CD14-positive monocyte (primary cell): ENCODE measurements around the gene OSTC. TPM values are rescaled to one million over a fixed set of nuclear protein-coding genes. Genes with fewer than 3 reads are reported as not detected.

Experiments
- DNase-seq, 3 donors: peaks; one replicate each; pipeline ENCODE4 v3.0.0-alpha.2; 2011 to 2022
- H2AFZ ChIP-seq: 2 replicates; pipeline ENCODE4 v1.6.0; 2012; ENCODE audit warnings: mild to moderate bottlenecking, low read depth, low read length, inconsistent platforms; ENCODE audit not compliant: insufficient read depth, poor library complexity, severe bottlenecking
- H3K27ac ChIP-seq, 2 donors: 1 replicate in 1 of 2; 2 replicates in 1 of 2; pipeline ENCODE4 v1.5.1; 2012 to 2013; ENCODE audit warnings: low read length in 2 of 2, control low read depth in 1 of 2, inconsistent platforms in 1 of 2, low read depth in 1 of 2, mild to moderate bottlenecking in 1 of 2
- H3K27me3 ChIP-seq, 2 donors: one replicate each; pipeline versions ENCODE4 v1.6.0 to v1.6.1; 2011 to 2013; ENCODE audit warnings: low read length in 2 of 2; ENCODE audit not compliant: control insufficient read depth in 2 of 2, insufficient read depth in 2 of 2
- H3K36me3 ChIP-seq, 2 donors: replicated peaks in 1 of 2; 1 replicate in 1 of 2; 2 replicates in 1 of 2; pipeline versions ENCODE4 v1.5.1 to v1.6.1; 2012 to 2013; ENCODE audit warnings: low read length in 2 of 2, control low read depth in 1 of 2, inconsistent platforms in 1 of 2, mild to moderate bottlenecking in 1 of 2; ENCODE audit not compliant: insufficient read depth in 2 of 2, control insufficient read depth in 1 of 2
- H3K4me1 ChIP-seq, 2 donors: 1 replicate in 1 of 2; 2 replicates in 1 of 2; pipeline versions ENCODE4 v1.5.1 to v1.6.1; 2012 to 2013; ENCODE audit warnings: low read length in 2 of 2, control low read depth in 1 of 2, inconsistent platforms in 1 of 2, mild to moderate bottlenecking in 1 of 2, moderate library complexity in 1 of 2; ENCODE audit not compliant: insufficient read depth in 2 of 2, control insufficient read depth in 1 of 2
- H3K4me2 ChIP-seq: replicated peaks from 2 replicates; pipeline ENCODE3; 2012; ENCODE audit warnings: low read length, moderate library complexity, mild to moderate bottlenecking; ENCODE audit not compliant: poor library complexity, severe bottlenecking; ENCODE audit errors: extremely low read depth
- H3K4me3 ChIP-seq, 3 experiments: fragments of 200-600 bp in 1 of 3; sonication (generic) in 1 of 3; replicated peaks in 1 of 3; 1 replicate in 2 of 3; 2 replicates in 1 of 3; pipeline ENCODE4 v1.5.1; 2011 to 2013; ENCODE audit warnings: low read length in 3 of 3, mild to moderate bottlenecking in 3 of 3, control low read depth in 2 of 3, low read depth in 2 of 3, inconsistent platforms in 1 of 3, moderate library complexity in 1 of 3
- H3K79me2 ChIP-seq: 2 replicates; pipeline ENCODE4 v1.6.0; 2012; ENCODE audit warnings: mild to moderate bottlenecking, control low read depth, inconsistent platforms, low read length, moderate library complexity; ENCODE audit not compliant: insufficient read depth
- H3K9ac ChIP-seq: 2 replicates; pipeline ENCODE4 v1.6.0; 2017; ENCODE audit warnings: low read length, mild to moderate bottlenecking; ENCODE audit not compliant: insufficient read depth, poor library complexity, severe bottlenecking
- H3K9me3 ChIP-seq, 2 donors: replicated peaks in 1 of 2; 1 replicate in 1 of 2; 2 replicates in 1 of 2; pipeline versions ENCODE4 v1.5.1 to v1.6.1; 2012 to 2013; ENCODE audit warnings: low read length in 2 of 2, control low read depth in 1 of 2; ENCODE audit not compliant: control insufficient read depth in 1 of 2, insufficient read depth in 1 of 2
- H4K20me1 ChIP-seq: 2 replicates; pipeline ENCODE4 v1.6.0; 2012; ENCODE audit warnings: mild to moderate bottlenecking, low read length, control low read depth, moderate library complexity; ENCODE audit not compliant: insufficient read depth
- H3K27ac Mint-ChIP-seq, 7 donors: one replicate each; pipeline ENCODE4 v1.8.0; 2020; ENCODE audit warnings: mild to moderate bottlenecking in 7 of 7, mixed read lengths in 7 of 7, moderate library complexity in 6 of 7, inconsistent platforms in 2 of 7
- H3K27me3 Mint-ChIP-seq, 3 donors: one replicate each; pipeline ENCODE4 v1.8.0; 2021 to 2022; ENCODE audit warnings: low read depth in 3 of 3, mild to moderate bottlenecking in 3 of 3, mixed read lengths in 3 of 3, moderate library complexity in 3 of 3, inconsistent platforms in 1 of 3
- H3K36me3 Mint-ChIP-seq, 2 donors: one replicate each; pipeline ENCODE4 v1.8.0; 2020; ENCODE audit warnings: mixed read lengths in 2 of 2, inconsistent platforms in 1 of 2, mild to moderate bottlenecking in 1 of 2
- H3K4me1 Mint-ChIP-seq: one replicate; pipeline ENCODE4 v1.8.0; 2020; ENCODE audit warnings: mild to moderate bottlenecking, mixed read lengths
- H3K4me3 Mint-ChIP-seq, 2 donors: one replicate each; pipeline ENCODE4 v1.8.0; 2020; ENCODE audit warnings: mild to moderate bottlenecking in 2 of 2, mixed read lengths in 2 of 2, moderate library complexity in 1 of 2
- H3K9me3 Mint-ChIP-seq, 7 donors: one replicate each; pipeline ENCODE4 v1.8.0; 2020 to 2022; ENCODE audit warnings: mixed read lengths in 7 of 7, mild to moderate bottlenecking in 6 of 7, moderate library complexity in 6 of 7, inconsistent platforms in 2 of 7
- WGBS: methylation state at CpG from one replicate; pipeline ENCODE4 v1.1.5; 2013; ENCODE audit warnings: missing lambda C conversion rate; ENCODE audit not compliant: insufficient coverage; 5-methylcytosine and 5-hydroxymethylcytosine counted together
- intact Hi-C, 2 donors: fragments of 100-400 bp; cut with micrococcal nuclease; formaldehyde crosslinking; loops; one replicate each; pipeline versions ENCODE4 v1.15.0 to v1.15.1; 2023
- polyA plus RNA-seq, 3 donors: library from polyadenylated mRNA; depleted of rRNA in 1 of 3; unstranded in 2 of 3; stranded (reverse) in 1 of 3; fragments of 300-500 nt in 2 of 3; fragments of >200 nt in 1 of 3; fragmentation: Illumina TruSeq in 2 of 3; gene quantifications; 1 replicate in 2 of 3; 2 replicates in 1 of 3; pipeline ENCODE4 v1.2.3, GENCODE V29; 2012 to 2021
- TF ChIP-seq, protein P1 (sequence below): fragments of 200-600 bp; IDR thresholded peaks from one replicate; pipeline ENCODE4 v1.8.0; 2022; ENCODE audit warnings: antibody characterized with exemption, mild to moderate bottlenecking

The OSTC gene
- polyA plus RNA-seq, 3 donors: 68.5 to 156 (median 149) TPM

- Mint-ChIP-seq H3K36me3 (no peaks in the 10 kb centered on the region), H3K27me3 (peaks cover 2 to 7% (median 2%) of the 10 kb centered on the region in 3 donors), H3K9me3 (peaks cover 0 to 2% (median 0%) of the 10 kb centered on the region in 7 donors), H3K4me1 (no peaks in the 10 kb centered on the region), H3K4me3 (no peak overlapping the region), H3K27ac (no peak overlapping the region)
- intact Hi-C loops: no loop called here
- TF ChIP-seq, protein P1, sequence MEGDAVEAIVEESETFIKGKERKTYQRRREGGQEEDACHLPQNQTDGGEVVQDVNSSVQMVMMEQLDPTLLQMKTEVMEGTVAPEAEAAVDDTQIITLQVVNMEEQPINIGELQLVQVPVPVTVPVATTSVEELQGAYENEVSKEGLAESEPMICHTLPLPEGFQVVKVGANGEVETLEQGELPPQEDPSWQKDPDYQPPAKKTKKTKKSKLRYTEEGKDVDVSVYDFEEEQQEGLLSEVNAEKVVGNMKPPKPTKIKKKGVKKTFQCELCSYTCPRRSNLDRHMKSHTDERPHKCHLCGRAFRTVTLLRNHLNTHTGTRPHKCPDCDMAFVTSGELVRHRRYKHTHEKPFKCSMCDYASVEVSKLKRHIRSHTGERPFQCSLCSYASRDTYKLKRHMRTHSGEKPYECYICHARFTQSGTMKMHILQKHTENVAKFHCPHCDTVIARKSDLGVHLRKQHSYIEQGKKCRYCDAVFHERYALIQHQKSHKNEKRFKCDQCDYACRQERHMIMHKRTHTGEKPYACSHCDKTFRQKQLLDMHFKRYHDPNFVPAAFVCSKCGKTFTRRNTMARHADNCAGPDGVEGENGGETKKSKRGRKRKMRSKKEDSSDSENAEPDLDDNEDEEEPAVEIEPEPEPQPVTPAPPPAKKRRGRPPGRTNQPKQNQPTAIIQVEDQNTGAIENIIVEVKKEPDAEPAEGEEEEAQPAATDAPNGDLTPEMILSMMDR: no peak
- no peaks in the 10 kb centered on the region for H3K79me2 ChIP-seq
- H3K9ac ChIP-seq: no peak overlapping the region
- H3K27ac ChIP-seq: no peak overlapping the region
- no peaks in the 10 kb centered on the region for H3K4me1 ChIP-seq
- H3K4me3 ChIP-seq: no peak overlapping the region
- no peaks in the 10 kb centered on the region for H3K9me3 ChIP-seq
- H3K27me3 ChIP-seq: no peaks in the 10 kb centered on the region
- no peaks in the 10 kb centered on the region for H3K36me3 ChIP-seq
- no peaks in the 10 kb centered on the region for H4K20me1 ChIP-seq
- no peak overlapping the region for H2AFZ ChIP-seq
- no peak for DNase-seq
- no peak overlapping the region for H3K4me2 ChIP-seq
- no CpG with 5 or more reads among the region's 4 CpGs for WGBS
Observed at GRCh38 chr4:108714880-108715279, 64.5 kb downstream of the OSTC start.

- no peak overlapping the region for H3K9ac ChIP-seq
- H3K4me3 ChIP-seq: no peak overlapping the region
- no peak for DNase-seq
- H3K27me3 ChIP-seq: no peaks in the 10 kb centered on the region
- H2AFZ ChIP-seq: no peak overlapping the region
- H3K9me3 ChIP-seq: no peaks in the 10 kb centered on the region
- H3K27ac ChIP-seq: no peak overlapping the region
- H3K79me2 ChIP-seq: no peaks in the 10 kb centered on the region
- WGBS: 83% methylated on average over 1 of the region's 2 CpGs
- Mint-ChIP-seq H3K4me3 (no peak overlapping the region), H3K27ac (no peak overlapping the region), H3K4me1 (no peaks in the 10 kb centered on the region), H3K9me3 (peaks cover 0 to 2% (median 0%) of the 10 kb centered on the region in 7 donors), H3K27me3 (peaks cover 0 to 6% (median 2%) of the 10 kb centered on the region in 3 donors), H3K36me3 (no peaks in the 10 kb centered on the region)
- TF ChIP-seq, protein P1: no peak
- no peaks in the 10 kb centered on the region for H4K20me1 ChIP-seq
- H3K4me1 ChIP-seq: no peaks in the 10 kb centered on the region
- H3K4me2 ChIP-seq: no peak overlapping the region
- intact Hi-C loops: no loop called here
- no peaks in the 10 kb centered on the region for H3K36me3 ChIP-seq
Observed at GRCh38 chr4:108716340-108716739, 65.9 kb downstream of the OSTC start.
